GM23338 (cell line): ENCODE measurements around the gene KRTAP12-2. TPM values are rescaled to one million over a fixed set of nuclear protein-coding genes. Genes with fewer than 3 reads are reported as not detected.

Experiments used
- ATAC-seq: fragments of 200-7000 bp; cut with Tn5 transposase; 3 replicates; pipeline ENCODE4 v1.9.1; 2020
- DNase-seq: peaks from one replicate; pipeline ENCODE4 v3.0.0-alpha.2; 2015; ENCODE audit warnings: low spot score
- H2AFZ ChIP-seq: fragments of 200-600 bp; sonication (generic); 2 replicates; pipeline ENCODE4 v1.8.0; 2016; ENCODE audit warnings: antibody characterized with exemption, mild to moderate bottlenecking, moderate library complexity
- H3F3A ChIP-seq: fragments of 200-600 bp; sonication (generic); replicated peaks from 2 replicates; pipeline ENCODE4 v1.8.0; 2017; ENCODE audit warnings: antibody characterized with exemption, mixed run types, low read depth
- H3K27ac ChIP-seq: fragments of 200-600 bp; sonication (generic); 2 replicates; pipeline ENCODE4 v1.6.1; 2016; ENCODE audit warnings: low read depth
- H3K27me3 ChIP-seq: fragments of 200-600 bp; sonication (generic); 2 replicates; pipeline ENCODE4 v1.8.0; 2016; ENCODE audit warnings: mild to moderate bottlenecking, mixed run types, moderate library complexity; ENCODE audit not compliant: insufficient read depth
- H3K36me3 ChIP-seq: fragments of 200-600 bp; sonication (generic); 2 replicates; pipeline ENCODE4 v1.8.0; 2016; ENCODE audit warnings: mild to moderate bottlenecking; ENCODE audit not compliant: insufficient read depth
- H3K4me1 ChIP-seq: fragments of 200-600 bp; sonication (generic); 2 replicates; pipeline ENCODE4 v1.8.0; 2016; ENCODE audit warnings: mild to moderate bottlenecking, moderate library complexity; ENCODE audit not compliant: insufficient read depth
- H3K4me2 ChIP-seq: fragments of 200-600 bp; sonication (generic); 2 replicates; pipeline ENCODE4 v1.7.1; 2017; ENCODE audit warnings: mixed run types
- H3K4me3 ChIP-seq: fragments of 200-600 bp; sonication (generic); 2 replicates; pipeline ENCODE4 v1.6.1; 2016; ENCODE audit warnings: mixed run types
- H3K79me2 ChIP-seq: fragments of 200-600 bp; sonication (generic); replicated peaks from 2 replicates; pipeline ENCODE4 v1.8.0; 2017; ENCODE audit warnings: mild to moderate bottlenecking; ENCODE audit not compliant: insufficient read depth
- H3K9me2 ChIP-seq: fragments of 200-600 bp; sonication (generic); 2 replicates; pipeline ENCODE4 v1.8.0; 2017; ENCODE audit not compliant: insufficient read depth
- H4K20me1 ChIP-seq: fragments of 200-600 bp; sonication (generic); replicated peaks from 2 replicates; pipeline ENCODE4 v1.8.0; 2017; ENCODE audit warnings: mild to moderate bottlenecking; ENCODE audit not compliant: insufficient read depth
- H3K27ac Mint-ChIP-seq: 2 replicates; pipeline ENCODE4 v1.8.0; 2020; ENCODE audit warnings: inconsistent platforms, mild to moderate bottlenecking, moderate library complexity, mixed read lengths
- H3K27me3 Mint-ChIP-seq: 3 replicates; pipeline ENCODE4 v1.8.0; 2022; ENCODE audit warnings: low read depth, mild to moderate bottlenecking, moderate library complexity, mixed read lengths, inconsistent platforms; ENCODE audit not compliant: insufficient read depth, poor library complexity
- H3K36me3 Mint-ChIP-seq: 3 replicates; pipeline ENCODE4 v1.8.0; 2021; ENCODE audit warnings: low read depth, mild to moderate bottlenecking, inconsistent platforms, moderate library complexity, mixed read lengths
- H3K4me1 Mint-ChIP-seq: 3 replicates; pipeline ENCODE4 v1.8.0; 2020; ENCODE audit warnings: mild to moderate bottlenecking, inconsistent platforms, mixed read lengths
- H3K4me3 Mint-ChIP-seq: 3 replicates; pipeline ENCODE4 v1.8.0; 2021; ENCODE audit warnings: moderate library complexity, mild to moderate bottlenecking, inconsistent platforms, mixed read lengths
- H3K9me3 Mint-ChIP-seq: 3 replicates; pipeline ENCODE4 v1.8.0; 2020; ENCODE audit warnings: moderate library complexity, mild to moderate bottlenecking, inconsistent platforms, mixed read lengths
- CREB1 ChIP-seq: fragments of 250-450 bp; sonication (Bioruptor Pico); IDR thresholded peaks from 2 replicates; pipeline ENCODE4 v1.5.0; 2020; ENCODE audit warnings: low read depth, mild to moderate bottlenecking, moderate library complexity
- EZH2 ChIP-seq: fragments of 200-600 bp; sonication (generic); IDR thresholded peaks from one replicate; pipeline ENCODE4 v1.8.0; 2017; ENCODE audit warnings: antibody characterized with exemption, mild to moderate bottlenecking, low read depth; ENCODE audit not compliant: unreplicated experiment
- NANOG ChIP-seq: IDR thresholded peaks from 2 replicates; pipeline ENCODE4 v1.6.1; 2016; ENCODE audit warnings: antibody characterized with exemption, borderline replicate concordance
- POLR2AphosphoS5 ChIP-seq: IDR thresholded peaks from 2 replicates; pipeline ENCODE4 v1.6.1; 2016; ENCODE audit warnings: antibody characterized with exemption, low read depth
- STAT1 ChIP-seq: IDR thresholded peaks from one replicate; pipeline ENCODE4 v1.6.1; 2016; ENCODE audit warnings: antibody characterized with exemption; ENCODE audit not compliant: unreplicated experiment
- ZNF114 ChIP-seq: fragments of 250-450 bp; sonication (Bioruptor Pico); IDR thresholded peaks from 2 replicates; pipeline ENCODE4 v1.5.0; 2020; ENCODE audit warnings: mild to moderate bottlenecking, moderate library complexity
- polyA plus RNA-seq: library from polyadenylated mRNA; unstranded; fragments of >200 nt; fragmentation: Nextera tagmentation; extraction: Ambion mirVana; gene quantifications from 2 replicates; pipeline ENCODE4 v1.2.1, GENCODE V29; 2016
- total RNA-seq: library from RNA; depleted of rRNA; stranded (reverse); fragments of >200 nt; shearing (Covaris generic); gene quantifications from 2 replicates; pipeline ENCODE4 v1.2.3, GENCODE V29; 2014
- TF ChIP-seq, protein P1 (sequence below), 2 experiments: fragments of 200-600 bp in 1 of 2; sonication (generic) in 1 of 2; conservative IDR thresholded peaks; 2 replicates each; pipeline versions ENCODE4 v1.5.1 to v1.6.1; 2016 to 2017; ENCODE audit warnings: antibody characterized with exemption in 2 of 2, low read depth in 2 of 2, mild to moderate bottlenecking in 2 of 2, moderate library complexity in 1 of 2
- TF ChIP-seq, protein P2 (sequence below): fragments of 250-450 bp; sonication (Bioruptor Pico); IDR thresholded peaks from 2 replicates; pipeline ENCODE4 v1.5.0; 2020; ENCODE audit warnings: mild to moderate bottlenecking, moderate library complexity

Gene KRTAP12-2
- total and polyA plus RNA-seq, 2 experiments from 2014 or later: not detected

DNA sequence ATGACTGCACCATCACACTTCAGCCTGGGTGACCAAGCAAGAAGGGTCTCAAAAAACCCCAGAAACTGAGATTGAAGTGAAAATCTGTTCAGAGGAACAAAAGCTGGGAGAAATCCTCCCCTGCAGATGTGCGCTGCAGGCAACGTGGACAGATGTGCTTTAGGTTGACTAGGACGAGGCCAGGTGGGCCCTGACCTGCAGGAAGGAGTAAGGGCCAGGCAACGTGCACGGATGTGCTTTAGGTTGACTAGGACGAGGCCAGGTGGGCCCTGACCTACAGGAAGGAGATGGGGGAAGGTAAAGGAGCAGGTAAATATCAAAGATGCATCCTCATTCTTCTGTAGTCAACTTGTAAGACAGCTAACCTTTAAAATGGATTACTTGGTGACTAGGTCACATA is 17.8 kb upstream of the KRTAP12-2 start (continued):
- TF ChIP-seq, protein P1, sequence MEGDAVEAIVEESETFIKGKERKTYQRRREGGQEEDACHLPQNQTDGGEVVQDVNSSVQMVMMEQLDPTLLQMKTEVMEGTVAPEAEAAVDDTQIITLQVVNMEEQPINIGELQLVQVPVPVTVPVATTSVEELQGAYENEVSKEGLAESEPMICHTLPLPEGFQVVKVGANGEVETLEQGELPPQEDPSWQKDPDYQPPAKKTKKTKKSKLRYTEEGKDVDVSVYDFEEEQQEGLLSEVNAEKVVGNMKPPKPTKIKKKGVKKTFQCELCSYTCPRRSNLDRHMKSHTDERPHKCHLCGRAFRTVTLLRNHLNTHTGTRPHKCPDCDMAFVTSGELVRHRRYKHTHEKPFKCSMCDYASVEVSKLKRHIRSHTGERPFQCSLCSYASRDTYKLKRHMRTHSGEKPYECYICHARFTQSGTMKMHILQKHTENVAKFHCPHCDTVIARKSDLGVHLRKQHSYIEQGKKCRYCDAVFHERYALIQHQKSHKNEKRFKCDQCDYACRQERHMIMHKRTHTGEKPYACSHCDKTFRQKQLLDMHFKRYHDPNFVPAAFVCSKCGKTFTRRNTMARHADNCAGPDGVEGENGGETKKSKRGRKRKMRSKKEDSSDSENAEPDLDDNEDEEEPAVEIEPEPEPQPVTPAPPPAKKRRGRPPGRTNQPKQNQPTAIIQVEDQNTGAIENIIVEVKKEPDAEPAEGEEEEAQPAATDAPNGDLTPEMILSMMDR (conservative IDR thresholded peaks at IDR 0.05; ENCODE audit: low read depth in 2 of 2): no peak
- TF ChIP-seq CREB1 (CRISPR knock-in tag) (no peak), NANOG (no peak), POLR2AphosphoS5 (no peak)
- TF ChIP-seq, protein P2, sequence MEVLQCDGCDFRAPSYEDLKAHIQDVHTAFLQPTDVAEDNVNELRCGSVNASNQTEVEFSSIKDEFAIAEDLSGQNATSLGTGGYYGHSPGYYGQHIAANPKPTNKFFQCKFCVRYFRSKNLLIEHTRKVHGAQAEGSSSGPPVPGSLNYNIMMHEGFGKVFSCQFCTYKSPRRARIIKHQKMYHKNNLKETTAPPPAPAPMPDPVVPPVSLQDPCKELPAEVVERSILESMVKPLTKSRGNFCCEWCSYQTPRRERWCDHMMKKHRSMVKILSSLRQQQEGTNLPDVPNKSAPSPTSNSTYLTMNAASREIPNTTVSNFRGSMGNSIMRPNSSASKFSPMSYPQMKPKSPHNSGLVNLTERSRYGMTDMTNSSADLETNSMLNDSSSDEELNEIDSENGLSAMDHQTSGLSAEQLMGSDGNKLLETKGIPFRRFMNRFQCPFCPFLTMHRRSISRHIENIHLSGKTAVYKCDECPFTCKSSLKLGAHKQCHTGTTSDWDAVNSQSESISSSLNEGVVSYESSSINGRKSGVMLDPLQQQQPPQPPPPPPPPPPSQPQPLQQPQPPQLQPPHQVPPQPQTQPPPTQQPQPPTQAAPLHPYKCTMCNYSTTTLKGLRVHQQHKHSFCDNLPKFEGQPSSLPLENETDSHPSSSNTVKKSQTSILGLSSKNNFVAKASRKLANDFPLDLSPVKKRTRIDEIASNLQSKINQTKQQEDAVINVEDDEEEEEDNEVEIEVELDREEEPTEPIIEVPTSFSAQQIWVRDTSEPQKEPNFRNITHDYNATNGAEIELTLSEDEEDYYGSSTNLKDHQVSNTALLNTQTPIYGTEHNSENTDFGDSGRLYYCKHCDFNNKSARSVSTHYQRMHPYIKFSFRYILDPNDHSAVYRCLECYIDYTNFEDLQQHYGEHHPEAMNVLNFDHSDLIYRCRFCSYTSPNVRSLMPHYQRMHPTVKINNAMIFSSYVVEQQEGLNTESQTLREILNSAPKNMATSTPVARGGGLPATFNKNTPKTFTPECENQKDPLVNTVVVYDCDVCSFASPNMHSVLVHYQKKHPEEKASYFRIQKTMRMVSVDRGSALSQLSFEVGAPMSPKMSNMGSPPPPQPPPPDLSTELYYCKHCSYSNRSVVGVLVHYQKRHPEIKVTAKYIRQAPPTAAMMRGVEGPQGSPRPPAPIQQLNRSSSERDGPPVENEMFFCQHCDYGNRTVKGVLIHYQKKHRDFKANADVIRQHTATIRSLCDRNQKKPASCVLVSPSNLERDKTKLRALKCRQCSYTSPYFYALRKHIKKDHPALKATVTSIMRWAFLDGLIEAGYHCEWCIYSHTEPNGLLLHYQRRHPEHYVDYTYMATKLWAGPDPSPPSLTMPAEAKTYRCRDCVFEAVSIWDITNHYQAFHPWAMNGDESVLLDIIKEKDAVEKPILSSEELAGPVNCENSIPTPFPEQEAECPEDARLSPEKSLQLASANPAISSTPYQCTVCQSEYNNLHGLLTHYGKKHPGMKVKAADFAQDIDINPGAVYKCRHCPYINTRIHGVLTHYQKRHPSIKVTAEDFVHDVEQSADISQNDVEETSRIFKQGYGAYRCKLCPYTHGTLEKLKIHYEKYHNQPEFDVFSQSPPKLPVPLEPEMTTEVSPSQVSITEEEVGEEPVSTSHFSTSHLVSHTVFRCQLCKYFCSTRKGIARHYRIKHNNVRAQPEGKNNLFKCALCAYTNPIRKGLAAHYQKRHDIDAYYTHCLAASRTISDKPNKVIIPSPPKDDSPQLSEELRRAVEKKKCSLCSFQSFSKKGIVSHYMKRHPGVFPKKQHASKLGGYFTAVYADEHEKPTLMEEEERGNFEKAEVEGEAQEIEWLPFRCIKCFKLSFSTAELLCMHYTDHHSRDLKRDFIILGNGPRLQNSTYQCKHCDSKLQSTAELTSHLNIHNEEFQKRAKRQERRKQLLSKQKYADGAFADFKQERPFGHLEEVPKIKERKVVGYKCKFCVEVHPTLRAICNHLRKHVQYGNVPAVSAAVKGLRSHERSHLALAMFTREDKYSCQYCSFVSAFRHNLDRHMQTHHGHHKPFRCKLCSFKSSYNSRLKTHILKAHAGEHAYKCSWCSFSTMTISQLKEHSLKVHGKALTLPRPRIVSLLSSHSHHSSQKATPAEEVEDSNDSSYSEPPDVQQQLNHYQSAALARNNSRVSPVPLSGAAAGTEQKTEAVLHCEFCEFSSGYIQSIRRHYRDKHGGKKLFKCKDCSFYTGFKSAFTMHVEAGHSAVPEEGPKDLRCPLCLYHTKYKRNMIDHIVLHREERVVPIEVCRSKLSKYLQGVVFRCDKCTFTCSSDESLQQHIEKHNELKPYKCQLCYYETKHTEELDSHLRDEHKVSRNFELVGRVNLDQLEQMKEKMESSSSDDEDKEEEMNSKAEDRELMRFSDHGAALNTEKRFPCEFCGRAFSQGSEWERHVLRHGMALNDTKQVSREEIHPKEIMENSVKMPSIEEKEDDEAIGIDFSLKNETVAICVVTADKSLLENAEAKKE: no peak

DNA sequence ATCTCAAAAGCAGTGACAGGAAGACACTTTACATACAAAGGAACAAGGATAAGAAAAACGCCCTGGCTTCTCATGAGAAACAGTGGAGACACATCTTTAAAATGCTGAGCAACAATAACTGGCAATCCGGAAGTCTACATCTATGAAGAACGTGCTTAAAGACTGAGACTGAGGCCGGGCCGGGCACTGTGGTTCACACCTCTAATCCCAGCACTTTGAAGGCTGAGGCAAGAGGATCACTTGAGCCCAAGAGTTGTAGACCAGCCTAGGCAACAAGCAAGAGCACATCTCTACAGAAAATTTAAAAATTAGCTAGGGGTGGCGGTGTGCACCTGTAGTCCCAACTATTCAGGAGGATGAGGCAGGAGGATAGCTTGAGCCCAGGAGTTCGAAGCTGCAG is 17.4 kb upstream of the KRTAP12-2 start:
- Histone ChIP-seq H2AFZ (no peak overlapping the region), H3K9me2 (no peaks in the 10 kb centered on the region), H3K27ac (no peak overlapping the region), H3K79me2 (no peaks in the 10 kb centered on the region), H4K20me1 (no peaks in the 10 kb centered on the region), H3K4me1 (peaks cover 6% of the 10 kb centered on the region), H3K4me3 (no peak overlapping the region), H3K36me3 (no peaks in the 10 kb centered on the region), H3K4me2 (no peak overlapping the region), H3F3A (0 out of 2 replicates have a peak, but pooled peaks cover 4% of the 10 kb centered on the region), H3K27me3 (no peaks in the 10 kb centered on the region)
- no peaks in the 10 kb centered on the region; the same call in none of the 3 replicates for H3K9me3 Mint-ChIP-seq
- DNase-seq (no peak), ATAC-seq (no peak)
- H3K27ac Mint-ChIP-seq: no peak overlapping the region
- H3K36me3 Mint-ChIP-seq: no peaks in the 10 kb centered on the region
- no peak overlapping the region for H3K4me3 Mint-ChIP-seq
- peaks cover 24% of the 10 kb centered on the region for H3K4me1 Mint-ChIP-seq
- peaks cover 16% of the 10 kb centered on the region for H3K27me3 Mint-ChIP-seq
- TF ChIP-seq ZNF114: no peak
- TF ChIP-seq, protein P2: no peak
- no peak for TF ChIP-seq POLR2AphosphoS5
- TF ChIP-seq EZH2: no peak
- no peak for TF ChIP-seq CREB1 (CRISPR knock-in tag)
- no peak for TF ChIP-seq STAT1
